NCI-H748 (cell line): ENCODE data around the gene PAQR5.
"Not testable (repeated sequence)": the region's sequence is repeated elsewhere in the genome, so short reads cannot be mapped to it uniquely, and the experiment has no call there.

Experiments used
- DNase-seq: peaks from one replicate; lab custom pipeline; 2025; ENCODE audit not compliant: unreplicated experiment; lab: John Stamatoyannopoulos, UW

The PAQR5 gene

GRCh38 chr15:69415381-69415780 lies 116.7 kb downstream of the PAQR5 start:
- DNase-seq, result no peak

GRCh38 chr15:69417581-69417980 lies 118.9 kb downstream of the PAQR5 start:
- no peak for DNase-seq

- DNase-seq, result no peak
Observed at GRCh38 chr15:69421498-69421897, 122.8 kb downstream of the PAQR5 start.

GRCh38 chr15:69422336-69422895 lies 123.7 kb downstream of the PAQR5 start:
- DNase-seq, result no peak

- no peak for DNase-seq
Observed at GRCh38 chr15:69424001-69424400, 125.3 kb downstream of the PAQR5 start.

- DNase-seq, result no peak
Observed at GRCh38 chr15:69424748-69425413, 126.2 kb downstream of the PAQR5 start.

- no peak for DNase-seq
Observed at GRCh38 chr15:69433831-69434230, 135.1 kb downstream of the PAQR5 start.

- DNase-seq, result no peak
Observed at GRCh38 chr15:69434238-69434637, 135.5 kb downstream of the PAQR5 start.

GRCh38 chr15:69434679-69435078 lies 136.0 kb downstream of the PAQR5 start:
- DNase-seq, result no peak

GRCh38 chr15:69435985-69436384 lies 137.3 kb downstream of the PAQR5 start:
- DNase-seq, result no peak

GRCh38 chr15:69436951-69437350 lies 138.2 kb downstream of the PAQR5 start:
- no peak for DNase-seq

GRCh38 chr15:69439623-69440022 lies 140.9 kb downstream of the PAQR5 start:
- no peak for DNase-seq

GRCh38 chr15:69443032-69443611 lies 144.4 kb downstream of the PAQR5 start:
- DNase-seq, result no peak

GRCh38 chr15:69444686-69445085 lies 146.0 kb downstream of the PAQR5 start:
- no peak for DNase-seq

- no peak for DNase-seq
Observed at GRCh38 chr15:69446953-69447352, 148.2 kb downstream of the PAQR5 start.

GRCh38 chr15:69450221-69450620 lies 151.5 kb downstream of the PAQR5 start:
- not testable (repeated sequence) for DNase-seq

GRCh38 chr15:69450968-69451695 lies 152.4 kb downstream of the PAQR5 start:
- no peak for DNase-seq

GRCh38 chr15:69451951-69452691 lies 153.4 kb downstream of the PAQR5 start:
- DNase-seq, result peak; percentile 74

GRCh38 chr15:69452692-69453521 lies 154.2 kb downstream of the PAQR5 start, which contains the start of gene RPLP1:
Gene RPLP1 (plus strand): TSS chr15:69452818. CDS start chr15:69452949, 131 bp downstream.
- peak; percentile 92 for DNase-seq

- DNase-seq, result no peak
Observed at GRCh38 chr15:69454953-69455352, 156.2 kb downstream of the PAQR5 start.
